ENCODE data around the gene TRIM63.
"Not testable (repeated sequence)": the region's sequence is repeated elsewhere in the genome, so short reads cannot be mapped to it uniquely, and the experiment has no call there.

The TRIM63 gene

GRCh38 chr1:26096471-26096870 is 29.0 kb upstream of the TRIM63 start:
- H3K4me3 ChIP-seq (replicated peaks in 1 of 2; ENCODE audit: low read depth in 2 of 2, low read length in 2 of 2): no peak overlapping the region
- no peak for DNase-seq (ENCODE audit: low read depth in 2 of 2)
- TF ChIP-seq CTCF (IDR thresholded peaks at IDR 0.05; ENCODE audit: low read depth, low read length): no peak

- H3K4me3 ChIP-seq (replicated peaks in 1 of 2; ENCODE audit: low read depth in 2 of 2, low read length in 2 of 2): no peak overlapping the region
- DNase-seq (ENCODE audit: low read depth in 2 of 2): peak; percentile 32 to 80
- peak; percentile 9 for TF ChIP-seq CTCF (IDR thresholded peaks at IDR 0.05; ENCODE audit: low read depth, low read length)
Observed at GRCh38 chr1:26094677-26095383, 27.4 kb upstream of the TRIM63 start.

- peak in 1 of 2 donors; percentile 74 for DNase-seq (ENCODE audit: low read depth in 2 of 2)
- no peak for TF ChIP-seq CTCF (IDR thresholded peaks at IDR 0.05; ENCODE audit: low read depth, low read length)
- H3K4me3 ChIP-seq (replicated peaks in 1 of 2; ENCODE audit: low read depth in 2 of 2, low read length in 2 of 2): no peak overlapping the region
Observed at GRCh38 chr1:26094076-26094669, 26.7 kb upstream of the TRIM63 start.

GRCh38 chr1:26093569-26093968 is 26.1 kb upstream of the TRIM63 start:
- DNase-seq (ENCODE audit: low read depth in 2 of 2); H3K4me3 ChIP-seq (replicated peaks in 1 of 2; ENCODE audit: low read depth in 2 of 2, low read length in 2 of 2): not testable (repeated sequence)

GRCh38 chr1:26092422-26092821 is 25.0 kb upstream of the TRIM63 start:
- no peak overlapping the region for H3K4me3 ChIP-seq (replicated peaks in 1 of 2; ENCODE audit: low read depth in 2 of 2, low read length in 2 of 2)
- no peak for DNase-seq (ENCODE audit: low read depth in 2 of 2)
- no peak for TF ChIP-seq CTCF (IDR thresholded peaks at IDR 0.05; ENCODE audit: low read depth, low read length)

- DNase-seq (ENCODE audit: low read depth in 2 of 2): no peak
- no peak for TF ChIP-seq CTCF (IDR thresholded peaks at IDR 0.05; ENCODE audit: low read depth, low read length)
- H3K4me3 ChIP-seq (replicated peaks in 1 of 2; ENCODE audit: low read depth in 2 of 2, low read length in 2 of 2): no peak overlapping the region
Observed at GRCh38 chr1:26090893-26091292, 23.5 kb upstream of the TRIM63 start.

GRCh38 chr1:26089125-26089524 is 21.7 kb upstream of the TRIM63 start:
- no peak for TF ChIP-seq CTCF (IDR thresholded peaks at IDR 0.05; ENCODE audit: low read depth, low read length)

More at GRCh38 chr1:26089125-26089524, 21.7 kb upstream of the TRIM63 start:
- H3K4me3 ChIP-seq (replicated peaks in 1 of 2; ENCODE audit: low read depth in 2 of 2, low read length in 2 of 2): no peak overlapping the region
- no peak for DNase-seq (ENCODE audit: low read depth in 2 of 2)

Measured in cardiac fibroblast (primary cell).